Measurements from ENCODE around the gene ATG16L1.

ATG16L1 gene

GRCh38 chr2:233245406-233245805, 6.1 kb upstream of the ATG16L1 start:
- ChIA-PET CTCF (no interaction called here), POLR2A (no interaction called here)
- H3K27ac ChIP-seq (ENCODE audit: extremely low read depth, low read depth, low read length): no peak overlapping the region
- H3K4me3 ChIP-seq (ENCODE audit: low read depth, low read length): no peak overlapping the region
- H3K9me3 ChIP-seq (ENCODE audit: control insufficient read depth, insufficient read depth, low read depth, low read length): no peaks in the 10 kb centered on the region
- H3K4me1 ChIP-seq (ENCODE audit: control insufficient read depth, insufficient read depth, low read length): no peaks in the 10 kb centered on the region
- H3K36me3 ChIP-seq (ENCODE audit: control insufficient read depth in 2 of 2, insufficient read depth in 1 of 2, low read length in 2 of 2): no peaks in the 10 kb centered on the region
- TF ChIP-seq ZNF580 (tag by site-specific recombination; IDR thresholded peaks at IDR 0.05) (no peak), ZNF600 (tag by site-specific recombination; IDR thresholded peaks at IDR 0.05) (no peak), RBAK (tag by site-specific recombination; IDR thresholded peaks at IDR 0.05) (no peak), PRDM1 (tag by site-specific recombination; IDR thresholded peaks at IDR 0.05) (no peak), ZNF112 (tag by site-specific recombination; IDR thresholded peaks at IDR 0.05) (no peak), ZNF354C (tag by site-specific recombination; IDR thresholded peaks at IDR 0.05; ENCODE audit: borderline replicate concordance, low read depth) (no peak)

GRCh38 chr2:233247116-233247515, 4.4 kb upstream of the ATG16L1 start:
- no peaks in the 10 kb centered on the region for H3K9me3 ChIP-seq (ENCODE audit: control insufficient read depth, insufficient read depth, low read depth, low read length)
- ChIA-PET CTCF (interaction anchor here (0.6 kb wide), 1 partner anchor 392 kb away, joined by 3 read pairs; no protein-coding TSS in a partner anchor), POLR2A (no interaction called here)
- no peaks in the 10 kb centered on the region for H3K4me1 ChIP-seq (ENCODE audit: control insufficient read depth, insufficient read depth, low read length)
- H3K27ac ChIP-seq (ENCODE audit: extremely low read depth, low read depth, low read length): no peak overlapping the region
- H3K4me3 ChIP-seq (ENCODE audit: low read depth, low read length): no peak overlapping the region
- no peaks in the 10 kb centered on the region for H3K36me3 ChIP-seq (ENCODE audit: control insufficient read depth in 2 of 2, insufficient read depth in 1 of 2, low read length in 2 of 2)
- no peak for TF ChIP-seq ZNF24 (tag by site-specific recombination; IDR thresholded peaks at IDR 0.05)
- TF ChIP-seq PRDM1 (tag by site-specific recombination; IDR thresholded peaks at IDR 0.05): no peak
- no peak for TF ChIP-seq ZNF426 (tag by site-specific recombination; IDR thresholded peaks at IDR 0.05)
- TF ChIP-seq PATZ1 (tag by site-specific recombination; IDR thresholded peaks at IDR 0.05): no peak
- no peak for TF ChIP-seq ZNF530 (tag by site-specific recombination; IDR thresholded peaks at IDR 0.05; ENCODE audit: low read depth)
- TF ChIP-seq BCL11B (tag by site-specific recombination; IDR thresholded peaks at IDR 0.05; ENCODE audit: low read depth): no peak

GRCh38 chr2:233247744-233248143, 3.7 kb upstream of the ATG16L1 start:
- no peaks in the 10 kb centered on the region for H3K9me3 ChIP-seq (ENCODE audit: control insufficient read depth, insufficient read depth, low read depth, low read length)
- no peak overlapping the region for H3K4me3 ChIP-seq (ENCODE audit: low read depth, low read length)
- H3K27ac ChIP-seq (ENCODE audit: extremely low read depth, low read depth, low read length): no peak overlapping the region
- no peaks in the 10 kb centered on the region for H3K36me3 ChIP-seq (ENCODE audit: control insufficient read depth in 2 of 2, insufficient read depth in 1 of 2, low read length in 2 of 2)
- no peak for TF ChIP-seq ZBTB17 (tag by site-specific recombination; IDR thresholded peaks at IDR 0.05)
- TF ChIP-seq ZNF558 (tag by site-specific recombination; IDR thresholded peaks at IDR 0.05): no peak
- TF ChIP-seq ZNF280D (tag by site-specific recombination; IDR thresholded peaks at IDR 0.05): no peak
- no peak for TF ChIP-seq ZNF416 (tag by site-specific recombination; IDR thresholded peaks at IDR 0.05)
- TF ChIP-seq, protein P1, sequence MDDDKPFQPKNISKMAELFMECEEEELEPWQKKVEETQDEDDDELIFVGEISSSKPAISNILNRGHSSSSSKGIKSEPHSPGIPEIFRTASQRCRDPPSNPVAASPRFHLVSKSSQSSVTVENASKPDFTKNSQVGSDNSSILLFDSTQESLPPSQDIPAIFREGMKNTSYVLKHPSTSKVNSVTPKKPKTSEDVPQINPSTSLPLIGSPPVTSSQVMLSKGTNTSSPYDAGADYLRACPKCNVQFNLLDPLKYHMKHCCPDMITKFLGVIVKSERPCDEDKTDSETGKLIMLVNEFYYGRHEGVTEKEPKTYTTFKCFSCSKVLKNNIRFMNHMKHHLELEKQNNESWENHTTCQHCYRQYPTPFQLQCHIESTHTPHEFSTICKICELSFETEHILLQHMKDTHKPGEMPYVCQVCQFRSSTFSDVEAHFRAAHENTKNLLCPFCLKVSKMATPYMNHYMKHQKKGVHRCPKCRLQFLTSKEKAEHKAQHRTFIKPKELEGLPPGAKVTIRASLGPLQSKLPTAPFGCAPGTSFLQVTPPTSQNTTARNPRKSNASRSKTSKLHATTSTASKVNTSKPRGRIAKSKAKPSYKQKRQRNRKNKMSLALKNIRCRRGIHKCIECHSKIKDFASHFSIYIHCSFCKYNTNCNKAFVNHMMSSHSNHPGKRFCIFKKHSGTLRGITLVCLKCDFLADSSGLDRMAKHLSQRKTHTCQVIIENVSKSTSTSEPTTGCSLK (tag by site-specific recombination; IDR thresholded peaks at IDR 0.05): no peak
- TF ChIP-seq ZNF292 (tag by site-specific recombination; IDR thresholded peaks at IDR 0.05; ENCODE audit: borderline replicate concordance, low read depth): no peak
- TF ChIP-seq PRDM1 (tag by site-specific recombination; IDR thresholded peaks at IDR 0.05): no peak
- TF ChIP-seq, protein P2, sequence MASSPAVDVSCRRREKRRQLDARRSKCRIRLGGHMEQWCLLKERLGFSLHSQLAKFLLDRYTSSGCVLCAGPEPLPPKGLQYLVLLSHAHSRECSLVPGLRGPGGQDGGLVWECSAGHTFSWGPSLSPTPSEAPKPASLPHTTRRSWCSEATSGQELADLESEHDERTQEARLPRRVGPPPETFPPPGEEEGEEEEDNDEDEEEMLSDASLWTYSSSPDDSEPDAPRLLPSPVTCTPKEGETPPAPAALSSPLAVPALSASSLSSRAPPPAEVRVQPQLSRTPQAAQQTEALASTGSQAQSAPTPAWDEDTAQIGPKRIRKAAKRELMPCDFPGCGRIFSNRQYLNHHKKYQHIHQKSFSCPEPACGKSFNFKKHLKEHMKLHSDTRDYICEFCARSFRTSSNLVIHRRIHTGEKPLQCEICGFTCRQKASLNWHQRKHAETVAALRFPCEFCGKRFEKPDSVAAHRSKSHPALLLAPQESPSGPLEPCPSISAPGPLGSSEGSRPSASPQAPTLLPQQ (tag by site-specific recombination; IDR thresholded peaks at IDR 0.05): no peak
- TF ChIP-seq ZNF549 (tag by site-specific recombination; IDR thresholded peaks at IDR 0.05): no peak
- ChIA-PET POLR2A (no interaction called here), CTCF (interaction anchor here (0.7 kb wide), 1 partner anchor 55 kb away, joined by 4 read pairs; no protein-coding TSS in a partner anchor)
- no peaks in the 10 kb centered on the region for H3K4me1 ChIP-seq (ENCODE audit: control insufficient read depth, insufficient read depth, low read length)

All from HEK293 (cell line).